Lower lobe of right lung (tissue), 2 donors: ENCODE measurements around the gene BRPF1. TPM values are rescaled to one million over a fixed set of nuclear protein-coding genes. Genes with fewer than 3 reads are reported as not detected.

Experiments used
- ATAC-seq, 2 donors: fragments of 200-7000 bp; cut with Tn5 transposase; one replicate each; pipeline ENCODE4 v1.9.1; 2020 to 2022; ENCODE audit warnings: mild to moderate bottlenecking in 2 of 2, moderate library complexity in 2 of 2
- DNase-seq: peaks from one replicate; pipeline ENCODE4 v3.0.0-alpha.2; 2020
- H3K27ac ChIP-seq: fragments of 200-600 bp; one replicate; pipeline ENCODE4 v1.8.0; 2022
- H3K27me3 ChIP-seq: fragments of 200-600 bp; one replicate; pipeline ENCODE4 v1.8.0; 2022; ENCODE audit warnings: low read depth
- H3K36me3 ChIP-seq: fragments of 200-600 bp; one replicate; pipeline ENCODE4 v1.8.0; 2022; ENCODE audit warnings: mild to moderate bottlenecking
- H3K4me1 ChIP-seq: fragments of 200-600 bp; one replicate; pipeline ENCODE4 v1.8.0; 2022
- H3K4me3 ChIP-seq: fragments of 200-600 bp; one replicate; pipeline ENCODE4 v1.8.0; 2022; ENCODE audit warnings: mild to moderate bottlenecking
- H3K9me3 ChIP-seq: fragments of 200-600 bp; one replicate; pipeline ENCODE4 v1.8.0; 2022
- CTCF ChIP-seq: fragments of 200-600 bp; IDR thresholded peaks from one replicate; pipeline ENCODE4 v1.8.0; 2022; ENCODE audit warnings: antibody characterized with exemption, mild to moderate bottlenecking
- intact Hi-C: fragments of 100-400 bp; cut with DNase I; formaldehyde crosslinking; loops from one replicate; pipeline ENCODE4 v1.11.0; 2022
- total RNA-seq: library from RNA; stranded (reverse); fragmentation: NEBNext Ultra II Directional; extraction: Animal tissue kit (Norgen Biotek cat#: 25700); gene quantifications from one replicate; pipeline ENCODE4 v1.2.1, GENCODE V29; 2021
- donor health status: DM: no; HTN: yes; CAD: no; lungs with severe emphysema.

The BRPF1 gene
- total RNA-seq, 1 donor from 2014 or later: 22.3 TPM

- Histone ChIP-seq H3K9me3 (no peaks in the 10 kb centered on the region), H3K27me3 (no peaks in the 10 kb centered on the region), H3K4me1 (peaks cover 26% of the 10 kb centered on the region), H3K36me3 (peaks cover 43% of the 10 kb centered on the region), H3K27ac (no peak overlapping the region), H3K4me3 (no peak overlapping the region)
- no peak for TF ChIP-seq CTCF
- intact Hi-C loops: no loop called here
- ATAC-seq (no peak), DNase-seq (no peak)
Observed at GRCh38 chr3:9779075-9779593, 47.6 kb downstream of the BRPF1 start.

- DNase-seq: peak; percentile 57
- no peaks in the 10 kb centered on the region for H3K9me3 ChIP-seq
- no peak for TF ChIP-seq CTCF
- peak; percentile 58 to 76 for ATAC-seq
- no peaks in the 10 kb centered on the region for H3K27me3 ChIP-seq
- H3K27ac ChIP-seq: peak overlapping the region; percentile 71
- H3K4me3 ChIP-seq: no peak overlapping the region
- intact Hi-C loops: no loop called here
- H3K4me1 ChIP-seq: peaks cover 26% of the 10 kb centered on the region
- H3K36me3 ChIP-seq: peaks cover 50% of the 10 kb centered on the region
Observed at GRCh38 chr3:9779721-9780457, 48.4 kb downstream of the BRPF1 start.

GRCh38 chr3:9780458-9780812 is 48.9 kb downstream of the BRPF1 start:
- no peak for ATAC-seq
- TF ChIP-seq CTCF: no peak

GRCh38 chr3:9780910-9781309 is 49.4 kb downstream of the BRPF1 start:
- Histone ChIP-seq H3K9me3 (no peaks in the 10 kb centered on the region), H3K27ac (peak overlapping the region; percentile 71), H3K36me3 (peaks cover 61% of the 10 kb centered on the region), H3K4me1 (peaks cover 26% of the 10 kb centered on the region), H3K27me3 (no peaks in the 10 kb centered on the region), H3K4me3 (no peak overlapping the region)
- intact Hi-C loops: no loop called here
- no peak for ATAC-seq
- no peak for TF ChIP-seq CTCF
- DNase-seq: no peak

More at GRCh38 chr3:9780458-9780812, 48.9 kb downstream of the BRPF1 start:
- Histone ChIP-seq H3K4me3 (no peak overlapping the region), H3K4me1 (peaks cover 26% of the 10 kb centered on the region), H3K27ac (peak overlapping the region; percentile 71), H3K27me3 (no peaks in the 10 kb centered on the region), H3K9me3 (no peaks in the 10 kb centered on the region), H3K36me3 (peaks cover 56% of the 10 kb centered on the region)
- DNase-seq: no peak
- intact Hi-C loops: no loop called here

- no peaks in the 10 kb centered on the region for H3K9me3 ChIP-seq
- intact Hi-C loops: no loop called here
- no peak overlapping the region for H3K27ac ChIP-seq
- H3K4me3 ChIP-seq: no peak overlapping the region
- no peaks in the 10 kb centered on the region for H3K27me3 ChIP-seq
- peaks cover 26% of the 10 kb centered on the region for H3K4me1 ChIP-seq
- no peak for TF ChIP-seq CTCF
- no peak for ATAC-seq
- H3K36me3 ChIP-seq: peaks cover 66% of the 10 kb centered on the region
- DNase-seq: no peak
Observed at GRCh38 chr3:9781551-9781950, 50.0 kb downstream of the BRPF1 start.
